OCI-M2 (cell line): ENCODE results near the gene RAB7B.
"Not testable (repeated sequence)": the region's sequence is repeated elsewhere in the genome, so short reads cannot be mapped to it uniquely, and the experiment has no call there.

Experiments used
- DNase-seq: peaks from one replicate; lab custom pipeline; 2025; ENCODE audit not compliant: unreplicated experiment; lab: John Stamatoyannopoulos, UW

Gene RAB7B

GRCh38 chr1:206002871-206003801 is at the start of gene RAB7B:
Gene RAB7B, minus strand, starts transcription at chr1:206003395. Its CDS starts 9,260 bp downstream, at chr1:205994135.
- no peak for DNase-seq

GRCh38 chr1:206052231-206052865 is 49.2 kb upstream of the RAB7B start:
- not testable (repeated sequence) for DNase-seq

- DNase-seq = no peak
Observed at GRCh38 chr1:206050655-206051235, 47.5 kb upstream of the RAB7B start.

GRCh38 chr1:206049919-206050600 is 46.9 kb upstream of the RAB7B start:
- DNase-seq = no peak

GRCh38 chr1:206049293-206049692 is 46.1 kb upstream of the RAB7B start:
- DNase-seq = no peak

GRCh38 chr1:206048582-206048981 is 45.4 kb upstream of the RAB7B start:
- no peak for DNase-seq

- DNase-seq = no peak
Observed at GRCh38 chr1:206047271-206047670, 44.1 kb upstream of the RAB7B start.

GRCh38 chr1:206041640-206042039 is 38.4 kb upstream of the RAB7B start:
- DNase-seq = no peak

GRCh38 chr1:206040328-206040727 is 37.1 kb upstream of the RAB7B start:
- no peak for DNase-seq

GRCh38 chr1:206039046-206039973 is 36.1 kb upstream of the RAB7B start:
- DNase-seq = no peak

- DNase-seq = no peak
Observed at GRCh38 chr1:206037581-206037980, 34.4 kb upstream of the RAB7B start.

- no peak for DNase-seq
Observed at GRCh38 chr1:206036663-206037455, 33.7 kb upstream of the RAB7B start.

GRCh38 chr1:206035027-206035426 is 31.8 kb upstream of the RAB7B start:
- no peak for DNase-seq

- DNase-seq = no peak
Observed at GRCh38 chr1:206032380-206033140, 29.4 kb upstream of the RAB7B start.

GRCh38 chr1:206030714-206031113 is 27.5 kb upstream of the RAB7B start:
- DNase-seq = peak; percentile 11

GRCh38 chr1:206030191-206030590 is 27.0 kb upstream of the RAB7B start:
- no peak for DNase-seq

GRCh38 chr1:206029484-206029883 is 26.3 kb upstream of the RAB7B start:
- DNase-seq = no peak

GRCh38 chr1:206025283-206025820 is 22.2 kb upstream of the RAB7B start:
- no peak for DNase-seq
